HL-60/S4 (cell line): ENCODE data around the gene PSMG3.
"Not testable (repeated sequence)": the region's sequence is repeated elsewhere in the genome, so short reads cannot be mapped to it uniquely, and the experiment has no call there.

Experiments
- in situ Hi-C: fragments of 300-500 bp; cut with MboI; formaldehyde crosslinking; loops from 2 replicates; pipeline ENCODE4 v1.14.3; 2022; ENCODE audit warnings: low sequenced_read_pairs

The PSMG3 gene

DNA sequence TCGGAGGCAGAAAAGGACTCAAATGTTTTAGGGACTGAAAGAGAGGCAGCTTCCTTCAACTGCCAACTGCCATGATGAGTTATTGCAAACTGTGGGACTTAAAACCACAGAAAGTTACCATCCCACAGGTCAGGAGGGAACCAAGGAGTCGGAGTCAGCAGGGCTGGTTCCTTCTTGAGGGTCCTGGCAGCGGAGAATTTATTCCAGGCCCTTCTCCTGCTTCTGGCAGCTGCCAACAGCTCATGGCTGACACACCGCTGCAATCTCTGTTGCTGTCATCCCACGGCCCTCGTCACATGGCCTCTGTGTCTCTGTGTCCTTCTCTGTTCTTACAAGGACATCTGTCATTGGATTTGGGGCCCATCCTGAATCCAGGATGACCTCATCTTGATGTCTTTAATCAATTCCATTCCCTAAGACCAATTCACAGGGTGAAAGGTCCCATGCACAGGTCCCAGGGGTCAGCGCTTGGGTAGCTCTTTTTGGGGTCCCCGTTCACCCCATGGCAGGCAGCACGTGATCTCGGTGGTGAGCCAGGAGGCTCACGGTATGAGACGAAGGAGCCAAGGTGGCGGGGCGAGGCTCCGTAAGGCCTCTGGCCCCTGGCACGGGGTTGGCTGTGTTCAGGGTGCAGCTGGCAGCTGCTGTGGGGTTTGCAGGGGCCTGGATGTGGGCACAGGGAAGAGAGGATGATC is 27.4 kb upstream of the PSMG3 start:
- in situ Hi-C loops, result no loop called here

DNA sequence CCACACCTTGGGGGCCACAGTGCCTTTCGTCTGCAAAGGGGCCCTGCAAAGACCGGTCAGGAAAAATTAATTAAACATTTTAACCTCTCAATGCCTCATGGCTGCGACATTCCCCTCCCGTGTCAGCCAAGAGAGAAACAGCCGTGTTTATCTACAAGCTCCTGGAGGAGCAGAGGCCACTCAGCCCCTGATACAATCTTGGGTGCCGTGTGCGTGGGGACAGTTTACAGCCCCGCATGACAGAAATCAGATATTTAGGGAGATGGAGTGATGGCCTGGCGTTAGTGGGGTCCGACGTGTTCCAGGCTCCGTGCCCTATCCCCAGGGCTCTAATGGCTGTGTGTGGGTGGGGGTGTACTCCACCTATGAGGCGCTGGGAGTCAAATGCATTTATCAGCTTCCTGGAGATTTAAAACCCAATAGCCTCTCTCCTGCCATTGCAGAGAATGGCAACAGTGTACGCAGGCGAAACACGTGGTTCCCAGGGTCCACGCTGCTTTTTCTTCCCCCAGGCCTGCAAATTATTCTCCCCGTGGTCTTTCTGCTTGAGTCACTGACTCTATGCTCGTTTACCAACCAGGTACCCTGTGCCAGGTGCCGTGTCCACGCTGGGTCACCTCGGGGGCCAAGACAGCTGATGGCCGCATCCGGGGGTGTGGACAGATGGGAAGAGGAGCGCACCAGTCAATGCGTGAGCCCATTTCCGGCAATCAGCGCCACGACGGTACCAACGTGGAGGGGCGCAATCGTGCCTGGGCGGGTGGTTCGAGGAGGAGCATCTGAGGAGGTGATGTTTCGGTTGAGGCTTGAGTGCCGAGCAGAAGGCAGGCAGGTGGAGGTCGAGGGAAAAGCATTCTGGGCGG is 26.6 kb upstream of the PSMG3 start:
- in situ Hi-C loops, result no loop called here

DNA sequence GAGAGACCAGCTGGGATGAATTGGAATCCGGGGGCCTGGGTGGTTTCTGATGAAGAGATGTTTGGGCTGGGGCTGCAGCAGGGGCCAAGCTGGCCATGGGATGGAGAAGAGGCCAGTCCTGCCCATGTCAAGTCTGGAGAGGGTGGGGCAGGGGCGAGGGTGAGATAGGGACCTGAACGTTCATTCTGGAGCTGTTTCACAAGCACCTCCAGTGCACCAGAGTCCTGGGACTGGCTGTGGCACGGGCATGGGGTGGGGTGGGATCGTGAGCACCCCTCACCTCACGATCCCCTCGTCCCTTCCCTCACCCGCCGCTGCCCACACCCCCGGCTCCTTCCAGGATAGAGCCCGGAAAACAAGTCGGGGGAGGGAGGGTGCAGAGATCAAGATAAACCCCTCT is 25.8 kb upstream of the PSMG3 start:
- in situ Hi-C loops, result no loop called here

DNA sequence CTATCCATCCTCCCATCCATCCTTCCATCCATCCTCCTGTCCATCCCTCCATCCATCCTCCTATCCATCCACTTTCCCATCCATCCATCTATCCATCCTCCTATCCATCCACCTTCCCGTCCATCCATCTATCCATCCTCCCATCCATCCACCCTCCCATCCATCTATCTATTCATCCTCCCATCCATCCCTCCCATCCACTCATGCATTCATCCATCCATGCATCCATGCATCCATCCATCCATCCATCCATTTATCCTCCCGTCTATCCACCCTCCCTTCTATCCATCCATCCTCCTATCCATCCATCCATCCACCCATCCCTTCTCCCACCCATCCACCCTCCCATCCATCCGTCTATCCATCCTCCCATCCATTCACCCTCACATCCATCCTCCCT is 25.2 kb upstream of the PSMG3 start:
- in situ Hi-C loops, result no loop called here

DNA sequence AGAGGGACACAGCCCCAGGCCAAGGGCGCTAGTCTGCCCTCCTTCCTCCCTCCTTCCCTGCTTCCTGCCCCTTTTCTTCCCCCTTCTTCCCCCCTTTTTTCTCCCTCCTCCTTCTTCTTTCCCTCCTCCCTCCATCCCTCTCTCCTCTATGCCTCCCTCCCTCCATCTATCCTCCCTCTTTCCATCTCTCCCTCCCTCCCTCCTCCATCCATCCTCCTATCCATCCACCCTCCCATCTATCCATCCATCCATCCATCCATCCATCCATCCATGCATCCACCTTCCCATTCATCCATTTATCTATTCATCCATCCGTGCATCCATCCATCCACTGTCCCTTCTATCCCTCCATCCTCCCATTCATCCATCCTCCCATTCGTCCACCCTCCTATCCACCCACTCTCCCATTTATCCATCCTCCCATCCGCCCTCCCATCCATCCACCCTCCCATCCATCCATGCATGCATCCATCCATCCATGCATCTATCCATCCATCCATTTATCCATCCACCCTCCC is 24.1 kb upstream of the PSMG3 start:
- in situ Hi-C loops, result no loop called here

DNA sequence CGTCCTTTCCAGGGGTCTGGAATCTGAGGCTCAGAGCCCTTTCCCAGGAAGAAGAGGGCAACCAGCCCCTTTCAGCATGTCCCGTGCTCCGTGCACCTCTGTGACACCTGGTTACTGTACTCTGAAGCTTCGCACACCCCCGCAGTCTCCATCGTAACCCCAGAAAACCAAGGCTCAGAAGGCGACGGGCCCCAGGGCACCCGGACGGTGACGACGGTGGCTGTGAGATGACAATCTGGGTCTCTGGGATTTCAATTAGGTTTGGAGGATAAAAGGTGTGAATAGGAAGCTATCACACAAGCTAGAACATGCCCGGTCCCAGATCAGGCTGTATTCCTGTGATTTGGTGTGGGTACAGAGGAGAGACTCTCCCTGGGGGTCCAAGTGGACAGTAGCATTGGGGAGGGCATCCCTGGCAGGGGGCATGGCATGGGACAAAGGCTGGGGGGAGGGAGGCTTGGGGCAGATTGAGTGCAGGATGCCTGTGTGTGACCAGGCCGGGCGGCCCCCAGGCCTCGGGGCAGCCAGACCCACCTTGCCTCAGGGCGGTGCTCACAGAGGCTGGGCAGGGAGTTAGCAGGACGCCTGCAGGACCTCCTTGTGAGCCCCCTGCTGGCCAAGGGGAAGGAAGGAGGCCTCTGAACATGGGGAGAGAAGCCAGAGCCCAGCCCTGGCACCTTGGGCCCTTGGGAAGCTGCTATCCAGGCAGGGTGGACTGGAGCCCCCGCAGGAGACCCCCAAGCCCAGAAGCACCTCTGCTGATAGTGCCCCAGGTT is 23.4 kb upstream of the PSMG3 start:
- in situ Hi-C loops, result no loop called here

DNA sequence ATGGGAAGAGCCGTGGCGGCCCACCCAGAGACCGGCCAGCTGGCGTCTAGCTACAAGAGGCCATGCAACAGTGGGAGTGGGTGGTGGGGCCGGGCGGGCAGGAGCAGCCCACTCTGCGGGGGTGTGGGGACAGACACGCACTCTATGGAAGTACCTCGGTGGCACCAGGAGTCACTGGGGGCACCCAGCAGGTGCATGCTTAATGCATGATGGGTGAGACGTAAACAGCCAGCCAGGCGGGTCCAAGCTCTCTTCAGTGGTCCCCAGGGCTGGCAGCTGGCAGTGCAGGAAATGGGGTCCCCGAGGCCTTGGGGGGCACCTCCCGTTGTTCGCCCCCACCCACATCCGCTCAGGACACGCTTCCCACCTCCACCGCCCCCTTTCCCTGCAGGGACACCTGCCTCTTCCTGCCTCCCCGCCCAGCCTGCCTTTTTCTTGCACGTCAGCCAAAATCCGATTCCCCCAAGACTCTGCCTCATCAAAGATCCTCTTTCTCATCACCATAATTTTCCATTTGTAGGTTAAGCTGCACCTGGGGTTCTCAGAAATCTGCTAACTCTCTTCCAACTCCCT is 22.6 kb upstream of the PSMG3 start:
- in situ Hi-C loops, result no loop called here

DNA sequence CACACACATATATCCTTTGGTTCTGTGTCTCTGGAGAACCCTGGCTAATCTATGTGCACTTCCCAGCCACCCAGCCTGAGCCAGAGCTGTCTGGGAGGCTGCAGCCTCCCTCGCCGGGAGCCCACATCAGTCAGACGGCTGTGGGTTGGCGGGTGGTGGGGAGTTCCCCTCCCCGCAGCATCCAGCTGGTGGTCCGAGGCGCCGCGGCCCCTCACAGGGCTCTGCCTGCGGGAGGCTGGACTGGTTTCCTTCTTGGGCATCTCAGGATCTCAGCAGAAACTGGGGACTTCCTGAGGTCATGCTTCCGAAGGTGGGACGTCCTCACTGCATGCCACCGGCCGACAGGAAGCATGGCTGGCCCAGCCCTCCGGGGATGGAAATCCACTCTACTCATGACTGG is 22.0 kb upstream of the PSMG3 start:
- in situ Hi-C loops, result no loop called here

DNA sequence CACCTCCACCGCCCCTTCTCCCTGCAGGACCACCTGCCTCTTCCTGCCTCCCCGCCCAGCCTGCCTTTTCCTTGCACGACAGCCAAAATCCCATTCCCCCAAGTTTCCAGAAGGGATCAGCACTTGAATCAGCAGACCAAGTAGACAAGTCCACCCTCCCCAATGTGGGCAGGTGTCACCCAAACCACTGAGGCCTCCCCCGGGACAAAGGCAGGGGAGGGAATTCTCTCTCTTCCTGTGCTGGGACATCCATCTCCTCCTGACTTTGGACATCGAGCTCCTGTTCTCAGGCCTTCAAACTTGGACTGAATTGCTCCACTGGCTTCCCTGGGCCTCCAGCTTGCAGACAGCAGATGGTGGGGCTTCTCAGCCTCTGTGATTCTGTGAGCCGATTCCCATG is 21.6 kb upstream of the PSMG3 start:
- in situ Hi-C loops, result no loop called here

DNA sequence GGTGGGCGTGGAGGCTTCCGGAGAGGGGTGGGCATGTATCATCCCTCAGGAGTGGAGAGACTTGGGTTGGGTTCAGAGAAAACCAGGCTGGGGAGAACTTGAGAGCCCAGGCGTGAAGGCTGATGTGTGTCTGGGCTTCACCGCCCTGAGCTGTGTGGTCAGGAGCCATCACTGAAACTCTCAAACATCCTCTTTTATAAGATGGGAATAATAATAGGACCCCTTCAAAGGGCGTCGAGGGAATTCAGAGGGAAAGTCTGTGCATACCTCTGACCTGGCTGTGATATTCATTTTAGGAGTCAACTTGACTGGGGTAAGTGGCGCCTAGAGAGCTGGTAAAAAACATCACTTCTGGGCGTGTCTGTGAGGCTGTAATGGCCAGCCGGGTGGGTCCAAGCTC is 21.1 kb upstream of the PSMG3 start:
- in situ Hi-C loops, result no loop called here

DNA sequence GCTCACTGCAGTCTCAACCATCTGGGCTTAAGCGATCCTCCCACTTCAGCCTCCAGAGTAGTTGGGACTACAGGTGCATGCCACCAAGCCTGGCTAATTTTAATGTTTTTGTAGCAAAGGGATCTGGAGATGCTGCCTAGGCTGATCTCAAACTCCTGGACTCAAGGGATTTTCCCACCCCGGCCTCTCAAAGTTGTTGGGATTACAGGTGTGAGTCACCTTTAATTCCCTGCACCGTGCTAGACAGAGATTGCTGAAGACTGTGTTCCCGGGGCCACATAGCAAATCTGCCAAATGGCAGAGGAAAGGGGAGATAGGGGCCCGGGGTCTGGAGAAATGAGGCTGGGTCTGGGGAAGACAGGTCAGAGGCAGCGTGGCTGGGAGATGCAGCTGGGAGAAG is 20.6 kb upstream of the PSMG3 start:
- in situ Hi-C loops, result no loop called here

DNA sequence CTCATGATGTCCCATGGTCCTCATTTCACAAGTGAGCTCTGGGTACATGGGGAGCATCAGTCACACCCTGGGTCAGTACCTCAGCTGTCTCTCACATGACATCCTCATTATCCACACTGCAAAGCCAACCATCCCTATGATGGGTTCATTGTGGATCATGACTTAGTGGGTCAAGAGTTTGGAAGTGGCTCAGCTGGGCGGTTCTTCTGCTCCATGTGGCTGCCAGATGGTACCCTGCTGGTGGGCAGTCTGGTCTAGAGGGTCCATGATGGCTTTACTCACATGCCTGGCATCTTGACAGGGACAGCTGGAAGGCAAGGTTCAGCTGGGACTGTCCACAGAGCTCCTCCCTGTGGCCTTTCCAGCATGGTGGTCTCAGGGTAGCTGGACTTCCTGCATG is 19.1 kb upstream of the PSMG3 start:
- in situ Hi-C loops, result no loop called here

DNA sequence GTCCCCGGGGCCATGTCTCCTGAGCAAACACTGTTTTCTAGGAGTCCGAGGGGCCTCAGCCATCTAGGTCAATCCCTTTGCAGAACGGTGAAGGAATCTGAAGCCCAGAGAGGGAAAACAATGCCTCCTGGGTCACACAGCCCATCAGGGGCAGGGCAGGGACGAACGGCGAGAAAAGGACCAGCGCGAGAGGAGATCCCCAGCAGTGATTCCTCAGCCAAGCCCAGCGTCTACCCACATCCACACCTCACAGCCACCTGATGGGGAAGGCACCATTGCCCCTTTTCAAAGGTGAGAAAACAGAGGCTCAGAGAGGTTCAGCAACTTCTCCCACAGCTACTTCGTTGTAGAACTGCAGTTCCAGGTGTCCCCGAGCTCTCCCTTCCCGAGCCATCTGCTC is 17.9 kb upstream of the PSMG3 start:
- in situ Hi-C loops, result no loop called here

DNA sequence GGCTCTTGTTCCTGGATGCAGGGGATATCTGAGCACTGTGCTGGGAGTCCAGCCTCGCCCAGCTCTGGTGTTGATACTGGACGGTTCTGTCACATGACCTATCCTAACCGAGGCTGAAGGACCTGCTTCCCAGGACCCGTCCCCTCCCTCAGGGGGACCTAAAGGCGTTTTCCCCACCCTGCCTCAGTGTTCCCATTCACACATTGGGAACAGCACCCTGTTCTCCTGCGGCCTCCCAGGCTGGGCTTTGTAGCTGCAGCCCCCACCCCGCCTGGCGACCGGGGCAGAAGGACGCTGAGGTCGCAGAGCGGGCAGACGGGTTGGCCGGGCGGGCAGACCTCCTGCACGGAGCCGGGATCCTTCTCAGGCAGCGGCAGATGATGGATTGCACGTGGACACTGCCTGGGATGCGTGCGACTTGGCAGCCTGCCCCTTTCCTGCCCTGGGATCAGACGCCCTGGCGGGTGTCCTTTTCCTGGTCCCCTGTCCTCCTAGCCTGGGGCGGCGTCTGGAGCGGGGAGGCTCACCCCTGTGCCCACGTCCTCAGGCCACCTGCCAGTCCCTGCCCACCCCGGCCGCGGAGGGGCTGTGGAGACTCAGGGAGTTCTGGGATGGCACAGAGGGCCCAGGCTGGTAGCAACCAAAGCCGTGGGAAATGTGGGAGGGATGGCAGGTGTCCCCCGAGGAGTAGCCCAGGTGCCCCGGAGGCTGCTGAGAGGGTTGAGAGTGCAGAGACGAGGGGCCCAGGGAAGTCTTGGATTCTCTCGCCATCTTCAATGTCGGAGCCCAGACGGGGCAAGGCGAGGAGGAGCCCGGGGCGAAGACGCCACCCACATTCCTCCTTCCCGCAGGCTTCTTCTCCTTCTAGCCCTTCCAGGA is 17.2 kb upstream of the PSMG3 start:
- in situ Hi-C loops, result no loop called here

DNA sequence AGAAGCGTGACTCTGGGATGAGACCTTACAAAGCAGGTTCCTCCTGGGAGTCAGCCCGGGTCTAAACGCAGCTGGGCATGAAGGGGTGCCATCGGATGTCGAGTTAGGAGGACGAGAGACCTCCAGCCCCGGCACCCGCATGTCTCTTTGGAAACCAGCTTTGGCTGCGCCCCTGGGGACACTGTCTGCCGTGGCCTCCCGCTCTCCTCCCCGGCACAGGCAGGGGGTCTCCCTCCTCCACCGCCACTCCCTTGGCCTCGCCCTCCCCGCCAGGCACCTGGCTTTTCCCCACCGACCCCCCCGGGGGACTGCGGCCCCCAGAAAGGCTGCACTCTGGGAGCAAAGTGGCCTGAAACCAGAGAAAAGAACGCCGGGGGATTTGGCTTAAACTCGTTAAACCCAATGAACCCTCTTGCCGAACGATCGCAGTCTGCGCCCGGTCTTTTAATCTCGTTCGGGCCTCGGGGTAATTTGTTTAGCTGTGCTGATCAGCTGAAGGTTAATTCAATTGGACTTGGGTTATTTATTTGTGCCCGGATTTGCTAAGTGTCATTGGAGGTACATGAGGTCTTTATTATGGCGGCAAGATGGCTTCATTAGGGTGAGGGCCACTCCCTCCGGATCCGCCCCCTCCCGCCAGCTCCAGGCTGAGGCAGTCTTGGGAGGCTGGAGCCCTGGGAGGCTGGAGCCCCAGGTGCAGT is 16.4 kb upstream of the PSMG3 start:
- in situ Hi-C loops, result no loop called here

DNA sequence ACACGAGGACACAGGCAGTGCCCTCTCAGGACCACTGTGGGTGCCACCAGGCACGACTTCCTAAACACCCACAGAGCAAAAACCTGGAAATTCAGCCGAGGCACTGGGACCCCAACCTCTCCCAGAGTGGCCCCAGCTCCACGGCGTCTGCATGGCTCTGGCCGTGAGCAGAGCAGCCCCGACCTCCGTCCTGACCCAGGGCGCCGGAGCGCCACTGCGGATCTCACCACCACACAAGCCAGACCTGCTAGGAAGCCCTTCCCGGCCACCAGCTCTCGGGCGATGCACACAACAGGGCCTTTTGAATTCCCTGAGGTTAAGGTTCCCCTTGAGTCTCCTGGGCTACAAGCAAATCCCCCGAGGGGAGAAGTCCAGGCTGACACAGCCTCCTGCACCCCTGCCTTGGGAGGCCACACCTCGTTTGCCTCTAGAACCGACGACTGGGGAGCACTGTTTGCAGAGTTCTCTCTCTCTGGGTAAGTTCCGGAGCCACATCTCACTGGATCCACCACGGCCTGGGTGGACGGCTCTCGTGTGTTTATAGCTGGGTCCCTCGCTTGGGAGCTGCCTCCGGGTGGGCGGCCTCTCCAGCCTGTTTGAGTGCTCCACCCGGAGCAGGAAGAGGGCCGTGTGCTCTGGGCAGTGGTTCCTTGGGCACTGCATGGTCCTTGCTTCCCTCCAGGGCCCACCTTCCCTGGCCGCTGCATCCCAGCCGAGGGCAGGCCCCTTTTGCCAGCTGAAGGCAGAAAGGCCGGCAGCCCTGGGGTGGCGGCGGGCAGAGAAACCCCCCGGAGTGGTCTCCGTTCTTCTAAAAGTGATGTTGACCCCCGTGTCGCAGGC is 15.5 kb upstream of the PSMG3 start:
- in situ Hi-C loops, result no loop called here

DNA sequence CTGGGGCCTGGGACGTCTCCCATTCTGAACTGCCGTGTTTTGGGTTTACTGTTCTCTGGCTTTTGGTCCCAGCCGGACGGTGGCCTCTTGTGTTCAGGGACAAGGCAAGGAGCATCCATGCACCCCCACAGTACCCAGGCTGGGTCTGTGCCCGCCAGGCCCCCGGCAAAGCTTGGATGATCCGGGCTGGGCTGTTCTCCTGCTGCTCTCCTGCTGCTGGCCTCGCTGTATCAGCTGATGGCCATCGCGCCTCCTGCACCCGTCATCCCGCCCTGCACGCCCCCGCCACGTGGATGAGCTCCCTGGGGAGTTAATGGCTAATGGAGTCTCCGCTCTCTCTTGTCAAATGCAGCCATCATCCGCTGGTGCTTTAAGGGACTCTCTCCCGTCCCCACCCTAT is 14.9 kb upstream of the PSMG3 start:
- in situ Hi-C loops, result no loop called here

DNA sequence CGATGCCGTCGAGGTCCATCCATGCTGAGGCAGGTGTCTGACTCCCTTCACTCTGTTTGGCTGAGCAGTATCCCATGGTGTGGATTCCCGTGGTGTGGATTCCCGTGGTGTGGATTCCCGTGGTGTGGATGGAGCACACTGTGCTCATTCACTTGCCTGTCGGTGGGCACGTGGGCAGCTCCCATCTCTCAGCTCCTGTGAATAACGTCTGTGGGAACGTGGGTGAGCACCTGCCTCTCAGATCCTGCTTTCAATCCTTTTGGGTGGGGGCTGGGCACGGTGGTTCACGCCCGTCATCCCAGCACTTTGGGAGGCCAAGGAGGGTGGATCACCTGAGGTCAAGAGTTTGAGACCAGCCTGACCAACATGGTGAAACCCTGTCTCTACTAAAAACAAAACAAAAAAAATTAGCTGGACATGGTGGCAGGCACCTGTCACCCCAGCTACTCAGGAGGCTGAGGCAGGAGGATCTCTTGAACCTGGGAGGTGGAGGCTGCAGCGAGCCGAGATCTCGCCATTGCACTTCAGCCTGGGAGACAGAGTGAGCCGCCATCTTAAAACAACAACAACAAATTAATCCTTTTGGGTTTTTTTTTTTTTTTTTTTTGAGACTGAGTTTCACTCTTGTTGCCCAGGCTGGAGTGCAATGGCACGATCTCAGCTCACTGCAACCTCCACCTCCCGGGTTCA is 13.6 kb upstream of the PSMG3 start:
- in situ Hi-C loops, result not testable (repeated sequence)
